Activated T-cell treated with anti-CD3 and anti-CD28 coated beads, Interleukin-2, amount 50 U/mL, for 48 hours (primary cell): ENCODE results near the gene PKDCC.

ENCODE experiments used
- DNase-seq, 2 experiments: peaks; one replicate each; pipeline ENCODE4 v3.0.0-alpha.2; 2020

Gene PKDCC

GRCh38 chr2:42047488-42048298 lies at the start of gene PKDCC:
Gene PKDCC (plus strand): TSS chr2:42048021. CDS start chr2:42048200, 179 bp downstream.
- peak in 1 of 2 experiments; percentile 38 for DNase-seq

DNA sequence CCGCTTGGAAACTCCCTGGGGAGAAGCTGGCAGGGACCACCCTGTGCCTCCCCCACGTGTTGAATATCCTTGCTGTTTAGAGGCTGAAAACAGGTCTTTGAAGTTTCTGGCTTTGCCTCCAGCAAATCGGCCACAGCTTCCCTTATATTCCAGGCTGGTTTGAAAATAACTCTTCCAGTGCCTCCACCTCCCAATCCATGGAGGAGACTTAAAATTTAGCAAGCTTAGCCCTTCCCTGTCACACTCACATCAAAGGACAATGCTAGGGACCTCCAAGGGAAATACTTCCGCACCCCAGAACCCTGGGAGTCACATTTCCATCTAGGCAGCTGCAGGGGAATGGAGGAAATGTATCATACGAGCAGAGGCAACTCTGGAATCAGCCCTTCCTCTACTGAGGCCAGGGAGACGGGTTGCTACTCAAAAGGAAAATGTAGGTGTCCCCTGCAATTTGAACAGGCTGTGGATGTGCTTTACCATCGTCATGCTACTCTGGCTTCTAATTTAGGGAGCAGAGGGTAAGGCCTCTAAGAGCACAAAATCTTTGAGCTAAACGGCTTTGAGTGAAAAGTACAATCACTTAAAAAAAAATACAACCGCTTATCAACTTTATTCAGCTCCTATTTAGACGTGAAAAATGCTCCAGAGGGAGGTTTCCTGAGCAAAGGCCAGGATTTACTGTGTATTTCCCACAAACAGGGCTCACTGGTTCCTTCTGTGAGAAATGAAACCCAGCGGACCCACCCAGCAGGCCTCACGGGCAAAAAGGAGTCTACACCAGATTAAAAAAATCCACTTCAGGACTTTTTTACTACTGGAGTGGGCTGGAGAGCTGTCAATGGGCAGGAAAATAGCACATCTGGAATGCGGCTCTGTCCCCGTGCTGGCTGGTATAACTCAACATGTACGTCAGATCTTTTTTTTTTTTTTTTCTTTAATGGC lies 49.4 kb upstream of the PKDCC start:
- no peak for DNase-seq

- no peak for DNase-seq
Measured at GRCh38 chr2:41999128-41999480, 48.7 kb upstream of the PKDCC start.

GRCh38 chr2:41999592-42000281 lies 48.1 kb upstream of the PKDCC start:
- DNase-seq: no peak

- no peak for DNase-seq
Measured at GRCh38 chr2:42001711-42002201, 46.1 kb upstream of the PKDCC start.

GRCh38 chr2:42007551-42007950 lies 40.3 kb upstream of the PKDCC start:
- DNase-seq: no peak

GRCh38 chr2:42008241-42008921 lies 39.4 kb upstream of the PKDCC start:
- no peak for DNase-seq

GRCh38 chr2:42009657-42010580 lies 37.9 kb upstream of the PKDCC start:
- DNase-seq: peak; percentile 32 to 42

DNA sequence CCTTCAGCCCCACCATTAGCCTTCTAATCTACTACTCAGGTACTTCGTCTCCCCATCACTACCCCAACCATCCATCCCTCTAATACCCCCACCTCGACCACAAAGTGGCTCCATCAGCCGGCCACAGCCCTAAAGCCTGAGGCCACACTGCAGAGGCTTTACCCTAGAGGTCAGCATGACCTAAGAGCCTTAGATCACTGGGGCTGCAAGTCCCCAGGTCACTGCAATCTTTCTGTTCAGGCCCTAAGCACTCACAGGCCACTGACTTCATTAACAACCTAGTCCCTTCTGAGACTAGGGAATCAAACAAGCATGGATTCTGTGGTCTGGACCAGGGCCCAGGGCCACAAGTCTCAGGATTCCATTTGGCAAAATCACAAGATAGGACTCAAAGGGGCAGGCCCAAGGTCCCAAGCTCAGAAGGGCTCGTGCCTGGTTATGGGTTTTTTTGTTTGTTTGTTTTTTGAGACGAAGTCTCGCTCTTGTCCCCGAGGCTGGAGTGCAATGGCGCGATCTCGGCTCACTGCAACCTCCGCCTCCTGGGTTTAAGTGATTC lies 37.0 kb upstream of the PKDCC start:
- DNase-seq: no peak

DNA sequence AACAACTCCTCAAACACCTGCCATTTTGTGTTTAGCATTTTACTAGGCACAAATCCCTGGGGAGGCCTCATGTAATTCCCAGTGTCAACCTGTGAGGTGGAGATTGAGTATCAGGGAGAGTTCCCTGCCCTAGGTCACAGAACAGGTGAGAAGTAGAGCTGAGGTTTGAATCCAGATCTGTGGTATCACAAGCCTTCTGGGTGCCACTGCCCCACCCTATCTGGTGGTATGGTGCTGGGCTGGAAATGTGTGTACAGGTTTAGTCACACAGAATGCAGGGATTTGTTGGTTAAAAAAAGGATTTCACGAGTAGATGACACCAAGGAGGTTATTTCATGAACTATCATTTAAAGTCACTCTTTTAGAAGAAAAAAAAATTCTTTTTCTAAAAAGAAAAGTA lies 35.7 kb upstream of the PKDCC start:
- DNase-seq: no peak

DNA sequence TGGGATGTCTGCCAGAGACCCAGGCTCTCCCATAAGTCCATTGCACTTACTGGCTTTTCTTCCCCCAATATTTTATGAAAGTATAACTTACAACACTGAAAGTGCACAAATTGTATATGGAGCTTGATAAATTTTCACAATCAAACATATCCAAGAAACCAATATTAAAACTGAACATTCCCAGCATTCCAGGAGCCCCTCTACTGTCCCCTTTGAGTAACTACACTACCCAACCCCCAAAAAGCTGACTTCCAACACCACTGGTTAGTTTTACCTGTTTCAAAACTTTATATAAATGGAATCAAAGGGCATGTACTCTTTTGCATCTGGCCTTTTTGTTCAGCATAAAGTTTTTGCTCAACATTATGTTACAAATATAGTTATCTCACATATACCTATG lies 35.2 kb upstream of the PKDCC start:
- DNase-seq: no peak

DNA sequence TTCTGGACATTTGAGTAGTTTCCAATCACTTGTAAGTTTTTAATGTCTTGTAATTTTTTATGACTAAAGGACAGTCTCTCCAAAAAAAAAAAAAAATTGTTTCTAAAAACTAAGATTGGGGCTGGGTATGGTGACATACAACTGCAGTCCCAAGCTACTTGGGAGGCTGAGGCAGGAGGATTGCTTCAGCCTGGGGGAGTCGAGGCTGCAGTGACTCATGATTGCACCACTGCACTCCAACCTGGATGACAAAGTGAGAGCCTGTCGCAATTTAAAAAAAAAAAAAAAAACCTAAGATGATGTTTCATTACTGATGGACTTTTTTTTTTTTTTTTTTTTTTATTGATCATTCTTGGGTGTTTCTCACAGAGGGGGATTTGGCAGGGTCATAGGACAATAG lies 34.4 kb upstream of the PKDCC start:
- no peak for DNase-seq

- DNase-seq: no peak
Measured at GRCh38 chr2:42021464-42021863, 26.4 kb upstream of the PKDCC start.

DNA sequence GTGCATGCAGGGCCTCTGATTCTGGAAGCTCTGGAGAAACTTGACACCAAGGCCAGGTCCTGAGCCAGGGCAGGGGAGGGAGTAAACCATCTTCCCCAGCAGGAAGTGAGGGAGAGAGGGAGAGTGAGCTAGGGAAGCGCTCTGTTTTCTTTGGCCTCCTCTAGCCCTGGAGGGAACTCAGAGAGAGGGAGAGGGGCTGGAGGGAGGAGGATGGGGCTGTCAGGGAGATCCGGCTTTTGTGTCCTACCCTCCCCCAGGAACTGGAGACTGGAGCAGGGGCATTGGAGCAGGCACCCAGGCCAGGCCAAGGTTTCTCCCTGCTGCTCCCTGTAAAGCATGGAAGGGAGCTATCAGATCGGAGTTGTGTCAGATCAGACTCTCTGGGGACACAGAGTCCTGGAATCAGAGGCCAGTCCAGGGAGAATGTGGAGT lies 22.7 kb upstream of the PKDCC start:
- DNase-seq: no peak

GRCh38 chr2:42026272-42026671 lies 21.5 kb upstream of the PKDCC start:
- no peak for DNase-seq

GRCh38 chr2:42028571-42029148 lies 19.2 kb upstream of the PKDCC start:
- no peak for DNase-seq

- DNase-seq: no peak
Measured at GRCh38 chr2:42029171-42029570, 18.6 kb upstream of the PKDCC start.

- DNase-seq: no peak
Measured at GRCh38 chr2:42029639-42030199, 18.1 kb upstream of the PKDCC start.

DNA sequence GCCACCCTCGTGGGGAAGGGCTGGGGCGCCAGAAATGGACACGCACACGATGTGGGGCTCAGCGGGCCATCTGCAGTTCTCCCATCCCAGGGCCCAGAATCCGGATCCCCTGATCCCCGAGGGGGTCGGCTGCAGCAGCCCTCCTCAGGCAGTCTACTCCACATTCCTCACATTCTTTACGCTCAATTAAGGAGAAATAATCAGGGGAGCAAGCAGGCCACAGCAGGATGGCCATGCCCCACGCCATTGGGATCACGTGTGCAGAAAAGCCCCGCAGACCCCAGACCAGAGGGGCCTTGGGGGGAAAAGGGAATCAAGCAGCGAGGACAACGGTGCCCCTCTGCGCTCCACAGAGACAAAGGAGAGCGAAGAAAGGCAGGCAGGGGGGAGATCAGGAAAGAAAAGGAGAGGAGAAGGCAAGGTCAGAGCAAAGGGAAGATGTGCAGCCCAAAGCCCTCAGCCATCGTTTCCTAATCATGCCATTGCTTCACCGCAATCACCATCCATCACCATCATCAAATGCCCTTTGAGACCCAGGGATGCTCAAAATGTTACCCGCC lies 17.5 kb upstream of the PKDCC start:
- no peak for DNase-seq

GRCh38 chr2:42030829-42031228 lies 17.0 kb upstream of the PKDCC start:
- no peak for DNase-seq
